GM13977 (cell line): Measurements from ENCODE around the gene OGFOD1.

Source experiments
- DNase-seq: peaks from one replicate; pipeline ENCODE4 v3.0.0; 2012; ENCODE audit warnings: low spot score
- CTCF ChIP-seq: IDR thresholded peaks from 2 replicates; pipeline ENCODE4 v1.5.1; 2012; ENCODE audit warnings: mild to moderate bottlenecking, control low read depth; ENCODE audit not compliant: insufficient read depth; ENCODE audit errors: extremely low read depth, missing control alignments
- in situ Hi-C: fragments of 300-500 bp; cut with MboI; formaldehyde crosslinking; loops from one replicate; pipeline ENCODE4 v1.12.0; 2022; ENCODE audit warnings: low sequenced_read_pairs, low pct_unique_long_range_greater_than_20kb, mixed read lengths, inconsistent platforms; ENCODE audit not compliant: unreplicated experiment

Gene OGFOD1

GRCh38 chr16:56413381-56413780 lies 38.0 kb upstream of the OGFOD1 start:
- DNase-seq, result no peak
- in situ Hi-C loops, result no loop called here

GRCh38 chr16:56414366-56414765 lies 37.0 kb upstream of the OGFOD1 start:
- no peak for TF ChIP-seq CTCF
- DNase-seq, result no peak
- in situ Hi-C loops, result no loop called here

More at GRCh38 chr16:56413381-56413780, 38.0 kb upstream of the OGFOD1 start:
- TF ChIP-seq CTCF, result no peak

GRCh38 chr16:56415875-56416274 lies 35.5 kb upstream of the OGFOD1 start:
- TF ChIP-seq CTCF, result no peak

GRCh38 chr16:56417138-56417537 lies 34.2 kb upstream of the OGFOD1 start:
- no peak for TF ChIP-seq CTCF
- in situ Hi-C loops, result no loop called here
- DNase-seq, result no peak

More at GRCh38 chr16:56415875-56416274, 35.5 kb upstream of the OGFOD1 start:
- in situ Hi-C loops, result no loop called here
- no peak for DNase-seq

- no peak for DNase-seq
- TF ChIP-seq CTCF, result no peak
- in situ Hi-C loops, result no loop called here
These were observed 31.4 kb upstream of the OGFOD1 start for GRCh38 chr16:56419740-56420548.

GRCh38 chr16:56420613-56421012 lies 30.7 kb upstream of the OGFOD1 start:
- no peak for DNase-seq
- in situ Hi-C loops, result no loop called here
- TF ChIP-seq CTCF, result no peak
